H1 (cell line): ENCODE results near the gene PAXX. TPM values are rescaled to one million over a fixed set of nuclear protein-coding genes. Genes with fewer than 3 reads are reported as not detected.

Experiments
- CTCF ChIA-PET: fragments of 300-600 bp; sonication (Branson Sonifier 250); formaldehyde crosslinking; loops from one replicate; lab custom pipeline; 2021; ENCODE audit not compliant: partially characterized antibody; lab: Charles Lee
- POLR2A ChIA-PET: fragments of 300-600 bp; sonication (Branson Sonifier 250); formaldehyde crosslinking; loops from one replicate; lab custom pipeline; 2021; ENCODE audit warnings: inconsistent platforms; ENCODE audit not compliant: partially characterized antibody; lab: Charles Lee
- DNase-seq, 2 experiments: peaks; one replicate each; pipeline versions ENCODE4 v3.0.0 to v3.0.0-alpha.2; 2010 to 2022; ENCODE audit warnings: low spot score in 2 of 2, low read depth in 1 of 2, mixed read lengths in 1 of 2
- FAIRE-seq: peaks from 2 replicates; lab custom pipeline; 2011; peaks lifted over from hg19 to GRCh38; lab: Jason Lieb, UNC
- H2AFZ ChIP-seq: 2 replicates; pipeline ENCODE4 v1.8.1; 2012; ENCODE audit warnings: low read length, inconsistent platforms
- H2AK5ac ChIP-seq: 2 replicates; pipeline ENCODE4 v1.6.1; 2013; ENCODE audit warnings: low read depth, low read length
- H2BK120ac ChIP-seq: replicated peaks from 2 replicates; pipeline ENCODE3; 2013; ENCODE audit warnings: low read depth, low read length, inconsistent platforms
- H2BK12ac ChIP-seq: 2 replicates; pipeline ENCODE4 v1.6.1; 2013; ENCODE audit warnings: low read depth, low read length
- H2BK15ac ChIP-seq: 2 replicates; pipeline ENCODE4 v1.6.1; 2013; ENCODE audit warnings: low read length
- H2BK20ac ChIP-seq: 2 replicates; pipeline ENCODE4 v1.6.1; 2013; ENCODE audit warnings: low read length
- H2BK5ac ChIP-seq: 2 replicates; pipeline ENCODE4 v1.6.1; 2013; ENCODE audit warnings: low read depth, low read length
- H3K14ac ChIP-seq: 2 replicates; pipeline ENCODE4 v1.6.1; 2013; ENCODE audit warnings: inconsistent platforms; ENCODE audit not compliant: insufficient read length
- H3K18ac ChIP-seq: 2 replicates; pipeline ENCODE4 v1.6.1; 2013; ENCODE audit warnings: low read length; ENCODE audit errors: extremely low read depth
- H3K23ac ChIP-seq: 2 replicates; pipeline ENCODE4 v1.6.1; 2013; ENCODE audit warnings: inconsistent platforms; ENCODE audit not compliant: insufficient read length
- H3K23me2 ChIP-seq: 2 replicates; pipeline ENCODE4 v1.6.1; 2013; ENCODE audit warnings: low read depth, low read length
- H3K27ac ChIP-seq: 2 replicates; pipeline ENCODE4 v1.6.1; 2011; ENCODE audit warnings: low read depth, low read length, inconsistent platforms
- H3K27me3 ChIP-seq, 4 experiments: replicated peaks in 1 of 4; 1 replicate in 1 of 4; 2 replicates in 3 of 4; pipeline versions ENCODE4 v1.6.1 to v1.8.1; 2011 to 2013; ENCODE audit warnings: low read length in 3 of 4, mild to moderate bottlenecking in 3 of 4, inconsistent platforms in 2 of 4, mixed read lengths in 2 of 4, moderate library complexity in 1 of 4; ENCODE audit not compliant: control insufficient read depth in 3 of 4, insufficient read depth in 3 of 4; ENCODE audit errors: extremely low read depth in 1 of 4
- H3K36me3 ChIP-seq, 4 experiments: 2 replicates each; pipeline versions ENCODE4 v1.6.1 to v1.8.1; 2011 to 2013; ENCODE audit warnings: mild to moderate bottlenecking in 4 of 4, low read length in 3 of 4, moderate library complexity in 2 of 4, control low read depth in 1 of 4, inconsistent platforms in 1 of 4; ENCODE audit not compliant: insufficient read depth in 4 of 4, control insufficient read depth in 2 of 4
- H3K4ac ChIP-seq: replicated peaks from 2 replicates; pipeline ENCODE3; 2013; ENCODE audit warnings: low read length, low read depth, mixed read lengths, inconsistent platforms; ENCODE audit not compliant: insufficient read length
- H3K4me1 ChIP-seq, 4 experiments: replicated peaks in 1 of 4; 1 replicate in 1 of 4; 2 replicates in 3 of 4; pipeline versions ENCODE4 v1.6.1 to v1.8.1; 2011 to 2013; ENCODE audit warnings: low read length in 3 of 4, inconsistent platforms in 2 of 4, mixed read lengths in 1 of 4; ENCODE audit not compliant: insufficient read depth in 4 of 4, control insufficient read depth in 3 of 4
- H3K4me2 ChIP-seq, 2 experiments: 2 replicates each; pipeline versions ENCODE4 v1.6.1 to v1.8.1; 2011 to 2013; ENCODE audit warnings: low read depth in 2 of 2, low read length in 2 of 2, control low read depth in 1 of 2, inconsistent platforms in 1 of 2, mild to moderate bottlenecking in 1 of 2; ENCODE audit not compliant: insufficient read depth in 1 of 2
- H3K4me3 ChIP-seq, 4 experiments: fragments of 200-600, 300-600 bp in 1 of 4; sonication (generic), shearing (Covaris generic), sonication (Bioruptor Twin) in 1 of 4; 2 replicates each; pipeline versions ENCODE4 v1.5.1 to v1.8.1; 2011 to 2016; ENCODE audit warnings: low read length in 4 of 4, low read depth in 3 of 4, control low read depth in 2 of 4, inconsistent platforms in 2 of 4, mild to moderate bottlenecking in 2 of 4, mixed read lengths in 1 of 4, moderate library complexity in 1 of 4; ENCODE audit not compliant: insufficient read depth in 2 of 4; ENCODE audit errors: extremely low read depth in 1 of 4
- H3K56ac ChIP-seq: replicated peaks from 2 replicates; pipeline ENCODE3; 2013; ENCODE audit warnings: low read depth, mild to moderate bottlenecking, mixed read lengths, low read length, inconsistent platforms; ENCODE audit not compliant: insufficient read length
- H3K79me1 ChIP-seq: 2 replicates; pipeline ENCODE4 v1.6.1; 2013; ENCODE audit warnings: low read depth, low read length, control low read depth
- H3K79me2 ChIP-seq, 2 experiments: 2 replicates each; pipeline versions ENCODE4 v1.6.1 to v1.8.1; 2012 to 2013; ENCODE audit warnings: low read length in 2 of 2, mild to moderate bottlenecking in 2 of 2, inconsistent platforms in 1 of 2; ENCODE audit not compliant: insufficient read depth in 2 of 2, control insufficient read depth in 1 of 2
- H3K9ac ChIP-seq, 4 experiments: replicated peaks in 1 of 4; 1 replicate in 1 of 4; 2 replicates in 3 of 4; pipeline versions ENCODE4 v1.6.1 to v1.8.1; 2011 to 2013; ENCODE audit warnings: low read depth in 3 of 4, low read length in 3 of 4, control low read depth in 2 of 4, mild to moderate bottlenecking in 2 of 4, moderate library complexity in 2 of 4, inconsistent platforms in 1 of 4; ENCODE audit errors: extremely low read depth in 1 of 4
- H3K9me3 ChIP-seq, 2 experiments: 2 replicates each; pipeline versions ENCODE4 v1.6.1 to v1.8.1; 2012 to 2013; ENCODE audit warnings: mild to moderate bottlenecking in 2 of 2, moderate library complexity in 2 of 2, control low read depth in 1 of 2, inconsistent platforms in 1 of 2, low read depth in 1 of 2, low read length in 1 of 2, mixed read lengths in 1 of 2; ENCODE audit not compliant: insufficient read depth in 2 of 2
- H4K20me1 ChIP-seq, 2 experiments: replicated peaks in 1 of 2; 2 replicates each; pipeline versions ENCODE3 to v1.8.1; 2011 to 2013; ENCODE audit warnings: inconsistent platforms in 2 of 2, low read length in 2 of 2, mild to moderate bottlenecking in 1 of 2; ENCODE audit not compliant: insufficient read depth in 2 of 2, control insufficient read depth in 1 of 2
- H4K5ac ChIP-seq: 2 replicates; pipeline ENCODE4 v1.6.1; 2013; ENCODE audit warnings: low read length, low read depth, mixed read lengths, inconsistent platforms; ENCODE audit not compliant: insufficient read length
- H4K8ac ChIP-seq: 2 replicates; pipeline ENCODE4 v1.8.0; 2013; ENCODE audit warnings: mild to moderate bottlenecking, moderate library complexity, low read length, inconsistent platforms; ENCODE audit not compliant: insufficient read depth; ENCODE audit errors: extremely low read depth
- H4K91ac ChIP-seq: replicated peaks from 2 replicates; pipeline ENCODE3; 2013; ENCODE audit warnings: low read length, mixed read lengths, inconsistent platforms; ENCODE audit not compliant: insufficient read length
- ATF2 ChIP-seq: IDR thresholded peaks from 2 replicates; pipeline ENCODE4 v1.6.1; 2012; ENCODE audit warnings: low read length, inconsistent platforms
- BRCA1 ChIP-seq: IDR thresholded peaks from 2 replicates; pipeline ENCODE4 v1.6.1; 2012; ENCODE audit warnings: low read depth, low read length, improper control_type of control experiment
- CEBPB ChIP-seq: IDR thresholded peaks from 2 replicates; pipeline ENCODE4 v1.6.1; 2012; ENCODE audit warnings: low read depth, low read length
- CHD1 ChIP-seq: IDR thresholded peaks from 2 replicates; pipeline ENCODE4 v1.6.1; 2012; ENCODE audit warnings: low read depth, low read length, improper control_type of control experiment
- EP300 ChIP-seq, 2 experiments: IDR thresholded peaks; 1 replicate in 1 of 2; 2 replicates in 1 of 2; pipeline ENCODE4 v1.6.1; 2011 to 2012; ENCODE audit warnings: low read depth in 2 of 2, low read length in 2 of 2, mild to moderate bottlenecking in 2 of 2, borderline replicate concordance in 1 of 2, inconsistent platforms in 1 of 2, moderate library complexity in 1 of 2
- FOSL1 ChIP-seq: IDR thresholded peaks from 2 replicates; pipeline ENCODE4 v1.6.1; 2011; ENCODE audit warnings: mild to moderate bottlenecking, low read depth, low read length, moderate library complexity; ENCODE audit not compliant: insufficient read depth
- MAFK ChIP-seq: IDR thresholded peaks from 2 replicates; pipeline ENCODE4 v1.6.1; 2012; ENCODE audit warnings: low read depth, mild to moderate bottlenecking, improper control_type of control experiment, low read length
- PHF8 ChIP-seq: fragments of 200-600 bp; sonication (generic); conservative IDR thresholded peaks from 2 replicates; pipeline ENCODE4 v1.7.1; 2012; ENCODE audit warnings: low read depth, mild to moderate bottlenecking, inconsistent platforms, low read length, moderate library complexity
- POLR2A ChIP-seq, 2 experiments: IDR thresholded peaks; 1 replicate in 1 of 2; 2 replicates in 1 of 2; pipeline ENCODE4 v1.6.1; 2011; ENCODE audit warnings: low read depth in 2 of 2, low read length in 2 of 2, mild to moderate bottlenecking in 2 of 2; ENCODE audit errors: control extremely low read depth in 1 of 2
- POU5F1 ChIP-seq: IDR thresholded peaks from 2 replicates; pipeline ENCODE4 v1.6.1; 2011; ENCODE audit warnings: low read depth, mild to moderate bottlenecking, low read length, moderate library complexity
- SP1 ChIP-seq: IDR thresholded peaks from 2 replicates; pipeline ENCODE4 v1.6.1; 2011; ENCODE audit warnings: low read depth, low read length
- ZNF274 ChIP-seq: IDR thresholded peaks from 2 replicates; pipeline ENCODE4 v1.7.0; 2012; ENCODE audit warnings: low read length, borderline replicate concordance; ENCODE audit errors: extremely low read depth
- WGBS, 2 experiments: shearing (Covaris generic) in 1 of 2; methylation state at CpG; one replicate each; pipeline versions ENCODE4 v1.1.6 to v1.1.7; 2013 to 2015; ENCODE audit warnings: low lambda C conversion rate in 2 of 2, mixed read lengths in 2 of 2, inconsistent platforms in 1 of 2, low coverage in 1 of 2, missing lambda C conversion rate in 1 of 2; ENCODE audit not compliant: insufficient replicate concordance in 2 of 2, insufficient coverage in 1 of 2, insufficient read length in 1 of 2; ENCODE audit errors: extremely low coverage in 1 of 2, missing lambda C conversion rate in 1 of 2; 5-methylcytosine and 5-hydroxymethylcytosine counted together
- polyA plus RNA-seq, 7 experiments: library from polyadenylated mRNA; depleted of rRNA in 3 of 7; stranded (reverse) in 5 of 7; unstranded in 2 of 7; fragments of >200 nt in 5 of 7; fragments of 200-250 nt in 2 of 7; gene quantifications; 1 replicate in 5 of 7; 2 replicates in 1 of 7; 4 replicates in 1 of 7; pipeline versions ENCODE4 v1.2.1 to v1.2.3, GENCODE V29; 2011 to 2013; ENCODE audit warnings: missing spikeins in 2 of 7, mixed read lengths in 2 of 7
- total RNA-seq: library from RNA; stranded (reverse); fragmentation: NEBNext Ultra II Directional; extraction: Animal tissue kit (Norgen Biotek cat#: 25700); gene quantifications from 2 replicates; pipeline ENCODE4 v1.2.1, GENCODE V29; 2021

The PAXX gene
- total and polyA plus RNA-seq, 2 of the 8 experiments (the other 6 are each of a cell fraction or from before 2014, with no cell fraction given) = 43.4 to 45.9 TPM

DNA sequence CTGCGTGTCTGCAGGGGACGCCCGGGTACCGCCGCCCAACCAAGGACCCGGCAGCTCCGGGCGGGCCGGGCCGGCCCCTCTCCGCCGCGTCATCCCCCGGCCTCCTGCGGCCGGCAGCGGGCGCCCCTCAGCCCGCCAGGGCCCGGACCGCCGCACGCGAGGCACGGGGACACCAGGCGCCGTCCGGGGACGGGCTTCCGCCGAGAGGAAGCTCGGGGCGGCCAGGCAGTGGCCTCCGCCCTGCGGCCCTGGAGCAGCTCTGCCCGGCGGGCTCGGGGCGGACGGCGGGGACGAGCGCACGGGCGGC, 48.1 kb upstream of the PAXX start:
- Histone ChIP-seq H2AK5ac (no peak overlapping the region), H4K20me1 (peaks cover 5 to 24% of the 10 kb centered on the region in 2 experiments), H3K4ac (peak overlapping the region; percentile 53), H2BK120ac (no peak overlapping the region), H3K4me2 (peak overlapping the region; percentile 64 to 66), H2AFZ (no peak overlapping the region), H3K56ac (peak overlapping the region; percentile 59), H3K36me3 (peaks cover 12 to 34% (median 16%) of the 10 kb centered on the region in 4 experiments; a peak in 7 of 8 replicates), H3K79me1 (no peaks in the 10 kb centered on the region), H2BK12ac (no peak overlapping the region), H3K18ac (peak overlapping the region; percentile 78), H4K8ac (no peak overlapping the region), H3K14ac (no peak overlapping the region), H2BK20ac (no peak overlapping the region), H3K9me3 (no peaks in the 10 kb centered on the region), H3K4me1 (peaks cover 0 to 18% (median 11%) of the 10 kb centered on the region in 4 experiments; a peak in 5 of 7 replicates), H3K27me3 (no peaks in the 10 kb centered on the region), H3K27ac (no peak overlapping the region; the same call in 1 of the 2 replicates), H2BK5ac (no peak overlapping the region; the same call in 1 of the 2 replicates), H3K79me2 (peaks cover 0 to 3% of the 10 kb centered on the region in 2 experiments; a peak in 1 of 4 replicates), H3K4me3 (peak overlapping the region; percentile 68 to 95 (median 72)), H4K5ac (no peak overlapping the region), H2BK15ac (no peak overlapping the region), H3K23me2 (peaks cover 5% of the 10 kb centered on the region; the same call in 1 of the 2 replicates), H3K9ac (peak overlapping the region in 3 of 4 experiments; percentile 42 to 63 (median 60); a peak in 3 of 7 replicates), H4K91ac (no peak overlapping the region), H3K23ac (no peak overlapping the region)
- no peak for FAIRE-seq
- ChIA-PET POLR2A (interaction anchor here (1.2 to 2.1 kb wide), 4 partner anchors 17 to 124 kb away, joined by 3 to 9 read pairs (median 4); no protein-coding TSS in a partner anchor), CTCF (interaction anchor here (0.6 to 2.1 kb wide), 5 partner anchors 11 to 124 kb away, joined by 3 to 7 read pairs (median 5); no protein-coding TSS in a partner anchor)
- DNase-seq = peak in 1 of 2 experiments; percentile 66
- 0% methylated on average over 27 of the region's 45 CpGs; no CpG with 5 or more reads in 1 of the 2 experiments for WGBS, 2 experiments
- TF ChIP-seq SP1 = no peak
- no peak for TF ChIP-seq ZNF274
- no peak for TF ChIP-seq POU5F1
- no peak for TF ChIP-seq MAFK
- no peak for TF ChIP-seq CEBPB
- no peak for TF ChIP-seq ATF2
- TF ChIP-seq BRCA1 = no peak
- no peak for TF ChIP-seq POLR2A (IDR thresholded peaks at IDR 0.05; ENCODE audit: control extremely low read depth in 1 of 2, low read depth in 2 of 2, low read length in 2 of 2)
- peak; percentile 72; the same call in 1 of the 2 replicates for TF ChIP-seq PHF8
- no peak for TF ChIP-seq EP300 (IDR thresholded peaks at IDR 0.05; ENCODE audit: borderline replicate concordance in 1 of 2, low read depth in 2 of 2, low read length in 2 of 2)
- TF ChIP-seq CHD1 = no peak
- TF ChIP-seq FOSL1 = no peak
